HCT116 (cell line): Measurements from ENCODE around the gene FGF1.

Source experiments
- CTCF ChIP-seq, 3 experiments: fragments of 200-600 bp in 1 of 3; sonication (generic) in 1 of 3; IDR thresholded peaks in 2 of 3; conservative IDR thresholded peaks in 1 of 3; 2 replicates each; pipeline ENCODE4 v1.5.1; 2012 to 2017; ENCODE audit warnings: low read depth in 2 of 3, low read length in 2 of 3, antibody characterized with exemption in 1 of 3, borderline replicate concordance in 1 of 3, control low read depth in 1 of 3, mild to moderate bottlenecking in 1 of 3, mixed read lengths in 1 of 3, mixed run types in 1 of 3, moderate library complexity in 1 of 3; ENCODE audit not compliant: insufficient read depth in 1 of 3
- EZH2 ChIP-seq: fragments of 200-600 bp; sonication (generic); IDR thresholded peaks from 2 replicates; pipeline ENCODE4 v1.6.1; 2017; ENCODE audit warnings: antibody characterized with exemption, mixed run types
- FOSL1 ChIP-seq: IDR thresholded peaks from 2 replicates; pipeline ENCODE4 v1.6.1; 2012; ENCODE audit warnings: low read depth
- MAX ChIP-seq: IDR thresholded peaks from 2 replicates; pipeline ENCODE4 v1.6.1; 2012
- POLR2A ChIP-seq: IDR thresholded peaks from 2 replicates; pipeline ENCODE4 v1.7.0; 2011; ENCODE audit warnings: borderline replicate concordance; ENCODE audit not compliant: insufficient read depth, insufficient read length; ENCODE audit errors: extremely low read depth
- POLR2AphosphoS5 ChIP-seq: IDR thresholded peaks from 2 replicates; pipeline ENCODE4 v1.6.1; 2011; ENCODE audit warnings: mild to moderate bottlenecking, low read depth, low read length, moderate library complexity
- RAD21 ChIP-seq: IDR thresholded peaks from 2 replicates; pipeline ENCODE4 v1.6.1; 2012; ENCODE audit warnings: low read depth, mild to moderate bottlenecking
- REST ChIP-seq: IDR thresholded peaks from 2 replicates; pipeline ENCODE4 v1.6.1; 2012; ENCODE audit warnings: low read depth
- SIN3A ChIP-seq: IDR thresholded peaks from 2 replicates; pipeline ENCODE4 v1.6.1; 2012; ENCODE audit warnings: low read depth
- SP1 ChIP-seq: IDR thresholded peaks from 2 replicates; pipeline ENCODE4 v1.6.1; 2012; ENCODE audit warnings: low read depth
- SRF ChIP-seq: IDR thresholded peaks from 2 replicates; pipeline ENCODE4 v1.6.1; 2012; ENCODE audit warnings: low read depth
- YY1 ChIP-seq: IDR thresholded peaks from 2 replicates; pipeline ENCODE4 v1.6.1; 2011; ENCODE audit warnings: low read length, low read depth, moderate library complexity, mild to moderate bottlenecking; ENCODE audit not compliant: insufficient replicate concordance; ENCODE audit errors: extremely low read depth
- ZFX ChIP-seq: fragments of 450-650 bp; IDR thresholded peaks from 2 replicates; pipeline ENCODE4 v1.6.1; 2017
- ZNF274 ChIP-seq: fragments of 200-500 bp; sonication (Bioruptor generic); IDR thresholded peaks from 2 replicates; pipeline ENCODE4 v1.6.1; 2014; ENCODE audit warnings: mild to moderate bottlenecking, low read depth, low read length, inconsistent platforms

- TF ChIP-seq CTCF (IDR thresholded peaks at IDR 0.05 in 2 of 3, conservative IDR thresholded peaks at IDR 0.05 in 1 of 3; ENCODE audit: borderline replicate concordance in 1 of 3, insufficient read depth in 1 of 3, low read depth in 2 of 3, low read length in 2 of 3) (no peak), EZH2 (no peak), RAD21 (no peak), SP1 (no peak), POLR2A (no peak), REST (no peak), SIN3A (no peak), MAX (no peak), YY1 (no peak), POLR2AphosphoS5 (no peak), SRF (no peak), FOSL1 (no peak), ZNF274 (no peak), ZFX (no peak)
Measured at GRCh38 chr5:142668336-142668735, 17.6 kb downstream of the FGF1 start.
